ENCODE data around the gene RGMB. TPM values are rescaled to one million over a fixed set of nuclear protein-coding genes. Genes with fewer than 3 reads are reported as not detected.

Gene RGMB
- total RNA-seq, 1 donor from 2014 or later, result 6.8 TPM

DNA sequence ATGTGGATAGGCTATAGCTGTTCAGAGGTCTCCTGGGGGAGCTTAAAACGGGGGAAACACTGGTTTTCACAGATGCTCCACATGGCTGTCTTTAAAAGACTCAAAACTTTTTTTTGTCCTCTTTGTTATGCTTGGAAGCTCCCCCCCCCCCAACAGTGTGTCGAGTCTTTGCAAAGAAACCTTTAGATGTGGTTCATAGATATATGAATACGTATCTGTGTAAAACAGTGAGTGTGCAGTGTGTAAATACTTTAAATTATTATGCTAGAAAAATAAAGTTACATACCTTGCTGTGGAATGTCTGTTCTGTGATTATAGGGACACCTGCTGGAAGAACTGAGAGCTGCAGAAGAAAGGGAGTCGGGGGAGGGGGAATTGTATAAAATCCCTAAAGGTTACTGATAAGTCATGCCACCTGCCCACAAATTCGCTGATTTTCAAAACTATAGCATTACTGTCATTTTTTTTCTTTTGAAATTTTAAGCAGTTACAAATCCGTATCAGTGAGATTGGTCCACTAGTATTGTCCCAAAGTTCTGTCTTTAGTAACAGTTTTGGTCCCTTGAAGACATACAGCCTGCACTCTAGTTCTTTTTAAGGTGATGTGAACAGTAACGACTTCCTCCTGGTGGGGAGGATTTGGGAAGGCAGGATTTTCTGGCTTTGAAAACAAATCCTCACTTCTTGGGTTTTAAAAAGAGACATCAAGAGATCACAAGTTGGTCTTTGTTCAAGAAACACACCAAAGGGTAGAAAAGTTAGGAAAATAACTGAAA lies 22.9 kb downstream of the RGMB start:
- FAIRE-seq, result no peak
- Histone ChIP-seq H3K27me3 (ENCODE audit: control insufficient read depth, insufficient read depth, low read length) (no peaks in the 10 kb centered on the region), H3K36me3 (ENCODE audit: control insufficient read depth, insufficient read depth, low read length) (peaks cover 7% of the 10 kb centered on the region), H3K4me3 (ENCODE audit: low read depth, low read length) (no peak overlapping the region)
- TF ChIP-seq, protein P1, sequence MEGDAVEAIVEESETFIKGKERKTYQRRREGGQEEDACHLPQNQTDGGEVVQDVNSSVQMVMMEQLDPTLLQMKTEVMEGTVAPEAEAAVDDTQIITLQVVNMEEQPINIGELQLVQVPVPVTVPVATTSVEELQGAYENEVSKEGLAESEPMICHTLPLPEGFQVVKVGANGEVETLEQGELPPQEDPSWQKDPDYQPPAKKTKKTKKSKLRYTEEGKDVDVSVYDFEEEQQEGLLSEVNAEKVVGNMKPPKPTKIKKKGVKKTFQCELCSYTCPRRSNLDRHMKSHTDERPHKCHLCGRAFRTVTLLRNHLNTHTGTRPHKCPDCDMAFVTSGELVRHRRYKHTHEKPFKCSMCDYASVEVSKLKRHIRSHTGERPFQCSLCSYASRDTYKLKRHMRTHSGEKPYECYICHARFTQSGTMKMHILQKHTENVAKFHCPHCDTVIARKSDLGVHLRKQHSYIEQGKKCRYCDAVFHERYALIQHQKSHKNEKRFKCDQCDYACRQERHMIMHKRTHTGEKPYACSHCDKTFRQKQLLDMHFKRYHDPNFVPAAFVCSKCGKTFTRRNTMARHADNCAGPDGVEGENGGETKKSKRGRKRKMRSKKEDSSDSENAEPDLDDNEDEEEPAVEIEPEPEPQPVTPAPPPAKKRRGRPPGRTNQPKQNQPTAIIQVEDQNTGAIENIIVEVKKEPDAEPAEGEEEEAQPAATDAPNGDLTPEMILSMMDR (IDR thresholded peaks at IDR 0.05; ENCODE audit: insufficient read depth, low read length, severe bottlenecking), result peak; percentile 53
- peak; percentile 64 for DNase-seq (ENCODE audit: low read depth)

DNA sequence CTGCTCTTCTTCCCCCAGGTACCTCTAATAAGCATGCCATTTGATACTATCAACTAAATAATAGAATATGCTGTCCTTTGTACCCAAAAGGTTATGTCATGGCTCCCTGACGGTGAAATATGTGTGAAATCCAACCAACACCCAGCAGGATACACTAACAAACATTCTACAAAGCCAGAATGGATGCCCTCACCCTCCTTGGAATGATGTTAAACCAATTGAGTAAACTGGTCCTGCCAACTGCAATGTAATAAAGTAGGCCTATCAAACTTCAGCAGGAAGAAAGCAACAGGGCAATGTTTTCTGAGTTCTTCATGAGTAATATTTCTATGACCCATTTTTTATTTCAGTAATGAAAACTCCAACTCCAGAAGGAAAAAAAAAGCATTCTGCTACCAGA lies 24.9 kb downstream of the RGMB start:
- TF ChIP-seq, protein P1 (IDR thresholded peaks at IDR 0.05; ENCODE audit: insufficient read depth, low read length, severe bottlenecking), result no peak
- no peak for DNase-seq (ENCODE audit: low read depth)
- H3K36me3 ChIP-seq (ENCODE audit: control insufficient read depth, insufficient read depth, low read length), result peaks cover 2% of the 10 kb centered on the region
- H3K4me3 ChIP-seq (ENCODE audit: low read depth, low read length), result no peak overlapping the region
- no peaks in the 10 kb centered on the region for H3K27me3 ChIP-seq (ENCODE audit: control insufficient read depth, insufficient read depth, low read length)
- FAIRE-seq, result no peak

DNA sequence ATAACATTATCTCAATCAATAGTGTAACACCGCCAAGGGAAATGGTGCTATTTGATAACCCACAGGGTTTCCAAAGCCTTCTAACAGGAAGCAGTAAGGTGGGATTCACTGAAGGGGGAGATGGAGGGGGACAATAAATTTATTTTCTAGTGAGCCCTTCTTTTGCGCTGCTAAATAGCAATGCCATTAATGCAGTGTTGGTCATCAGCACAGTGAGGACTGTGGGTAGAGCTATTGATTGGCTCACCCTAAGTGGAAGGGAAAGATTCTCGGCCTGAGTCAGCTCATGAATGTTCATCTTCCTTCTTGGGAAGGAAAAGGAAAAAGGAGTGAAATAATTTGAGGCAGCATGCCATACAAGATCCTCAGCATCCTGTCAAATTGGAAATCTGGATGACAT lies 25.4 kb downstream of the RGMB start:
- TF ChIP-seq, protein P1 (IDR thresholded peaks at IDR 0.05; ENCODE audit: insufficient read depth, low read length, severe bottlenecking), result no peak
- FAIRE-seq (peak; percentile 28), DNase-seq (ENCODE audit: low read depth) (no peak)
- Histone ChIP-seq H3K36me3 (ENCODE audit: control insufficient read depth, insufficient read depth, low read length) (peaks cover 1% of the 10 kb centered on the region), H3K27me3 (ENCODE audit: control insufficient read depth, insufficient read depth, low read length) (no peaks in the 10 kb centered on the region), H3K4me3 (ENCODE audit: low read depth, low read length) (no peak overlapping the region)

DNA sequence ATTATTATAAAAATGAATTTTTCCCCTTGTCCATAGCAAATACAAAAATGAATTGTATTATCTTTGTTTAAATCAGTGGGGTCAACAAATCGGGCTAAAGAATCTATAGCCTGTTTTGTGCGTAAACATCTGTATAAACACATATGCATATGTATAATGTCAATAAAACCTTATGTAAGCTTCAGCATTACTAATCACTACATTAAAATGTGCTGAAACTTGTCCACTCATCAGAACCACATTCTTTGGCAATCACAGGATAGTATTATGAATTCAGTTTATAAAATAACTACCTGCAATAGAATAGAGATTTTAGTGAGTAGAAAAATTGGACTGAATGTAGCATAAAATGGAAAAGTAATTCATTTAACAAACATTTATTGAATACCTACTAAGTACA lies 30.6 kb downstream of the RGMB start:
- FAIRE-seq (no peak), DNase-seq (ENCODE audit: low read depth) (peak; percentile 88)
- Histone ChIP-seq H3K4me3 (ENCODE audit: low read depth, low read length) (no peak overlapping the region), H3K36me3 (ENCODE audit: control insufficient read depth, insufficient read depth, low read length) (no peaks in the 10 kb centered on the region), H3K27me3 (ENCODE audit: control insufficient read depth, insufficient read depth, low read length) (no peaks in the 10 kb centered on the region)
- TF ChIP-seq, protein P1 (IDR thresholded peaks at IDR 0.05; ENCODE audit: insufficient read depth, low read length, severe bottlenecking), result no peak

DNA sequence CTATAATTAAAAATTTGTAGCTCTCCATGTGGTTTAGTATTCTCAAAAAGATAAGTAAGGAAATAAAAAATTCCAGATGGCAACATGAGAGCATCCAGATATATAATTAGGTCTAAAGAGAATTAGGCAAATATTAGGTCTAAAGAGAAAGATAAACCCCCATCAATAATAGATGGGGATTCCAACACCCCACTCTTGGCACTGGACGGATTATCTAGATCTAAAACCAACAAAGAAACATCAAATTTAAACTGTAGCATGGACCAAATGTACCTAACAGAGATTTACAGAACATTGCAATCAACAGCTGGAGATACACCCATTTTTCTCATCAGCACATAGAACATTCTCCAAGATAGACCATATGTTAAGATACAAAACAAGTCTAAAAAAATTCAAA lies 31.6 kb downstream of the RGMB start:
- Histone ChIP-seq H3K27me3 (ENCODE audit: control insufficient read depth, insufficient read depth, low read length) (no peaks in the 10 kb centered on the region), H3K36me3 (ENCODE audit: control insufficient read depth, insufficient read depth, low read length) (no peaks in the 10 kb centered on the region), H3K4me3 (ENCODE audit: low read depth, low read length) (no peak overlapping the region)
- DNase-seq (ENCODE audit: low read depth), result no peak
- no peak for FAIRE-seq
- TF ChIP-seq, protein P1 (IDR thresholded peaks at IDR 0.05; ENCODE audit: insufficient read depth, low read length, severe bottlenecking), result no peak

DNA sequence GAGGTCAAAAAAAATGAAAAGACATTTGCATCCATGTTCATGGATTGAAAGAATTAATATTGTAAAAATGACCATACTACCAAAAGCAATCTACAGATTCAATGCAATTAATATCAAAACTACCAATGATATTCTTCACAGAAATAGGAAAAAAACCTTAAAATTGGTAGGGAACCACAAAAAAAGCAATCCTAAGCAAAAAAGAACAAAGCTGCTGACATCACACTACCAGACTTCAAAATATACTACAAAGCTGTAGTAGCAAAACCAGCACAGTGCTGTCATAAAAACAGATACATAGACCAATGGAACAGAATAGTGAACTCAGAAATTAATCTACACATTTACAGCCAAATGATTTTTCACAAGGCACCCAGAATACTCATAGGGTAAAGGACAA lies 34.3 kb downstream of the RGMB start:
- TF ChIP-seq, protein P1 (IDR thresholded peaks at IDR 0.05; ENCODE audit: insufficient read depth, low read length, severe bottlenecking), result no peak
- H3K27me3 ChIP-seq (ENCODE audit: control insufficient read depth, insufficient read depth, low read length), result no peaks in the 10 kb centered on the region
- no peak for FAIRE-seq
- DNase-seq (ENCODE audit: low read depth), result no peak
- H3K36me3 ChIP-seq (ENCODE audit: control insufficient read depth, insufficient read depth, low read length), result no peaks in the 10 kb centered on the region
- H3K4me3 ChIP-seq (ENCODE audit: low read depth, low read length), result no peak overlapping the region
